ENCODE measurements around the gene PRDM16.

DNA sequence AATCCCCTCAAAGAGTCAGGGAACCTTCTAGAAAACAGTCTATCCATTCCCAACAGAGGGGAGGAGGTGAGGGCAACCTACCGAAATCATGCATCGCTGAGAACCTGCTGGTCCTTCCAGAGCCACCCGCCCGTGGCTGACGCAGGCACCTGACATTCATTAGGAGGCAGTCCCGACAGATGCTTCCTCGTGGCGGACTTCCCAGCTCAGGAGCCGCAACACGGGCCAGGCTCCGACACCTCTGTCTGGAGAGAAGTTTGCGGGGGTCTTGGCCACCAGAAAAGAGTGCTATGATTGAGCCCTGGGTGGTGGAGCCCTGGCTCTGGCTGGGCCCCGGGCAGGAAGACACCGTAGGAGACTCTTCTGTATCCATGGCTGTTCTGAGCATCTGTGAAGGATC is 299.1 kb downstream of the PRDM16 start:
- TF ChIP-seq, protein P1, sequence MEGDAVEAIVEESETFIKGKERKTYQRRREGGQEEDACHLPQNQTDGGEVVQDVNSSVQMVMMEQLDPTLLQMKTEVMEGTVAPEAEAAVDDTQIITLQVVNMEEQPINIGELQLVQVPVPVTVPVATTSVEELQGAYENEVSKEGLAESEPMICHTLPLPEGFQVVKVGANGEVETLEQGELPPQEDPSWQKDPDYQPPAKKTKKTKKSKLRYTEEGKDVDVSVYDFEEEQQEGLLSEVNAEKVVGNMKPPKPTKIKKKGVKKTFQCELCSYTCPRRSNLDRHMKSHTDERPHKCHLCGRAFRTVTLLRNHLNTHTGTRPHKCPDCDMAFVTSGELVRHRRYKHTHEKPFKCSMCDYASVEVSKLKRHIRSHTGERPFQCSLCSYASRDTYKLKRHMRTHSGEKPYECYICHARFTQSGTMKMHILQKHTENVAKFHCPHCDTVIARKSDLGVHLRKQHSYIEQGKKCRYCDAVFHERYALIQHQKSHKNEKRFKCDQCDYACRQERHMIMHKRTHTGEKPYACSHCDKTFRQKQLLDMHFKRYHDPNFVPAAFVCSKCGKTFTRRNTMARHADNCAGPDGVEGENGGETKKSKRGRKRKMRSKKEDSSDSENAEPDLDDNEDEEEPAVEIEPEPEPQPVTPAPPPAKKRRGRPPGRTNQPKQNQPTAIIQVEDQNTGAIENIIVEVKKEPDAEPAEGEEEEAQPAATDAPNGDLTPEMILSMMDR (IDR thresholded peaks at IDR 0.05 in 2 of 3, conservative IDR thresholded peaks at IDR 0.05 in 1 of 3; ENCODE audit: borderline replicate concordance in 1 of 3, insufficient read depth in 1 of 3, low read depth in 2 of 3, low read length in 2 of 3) = no peak
- TF ChIP-seq SP1 (IDR thresholded peaks at IDR 0.05; ENCODE audit: low read depth) (no peak), FOSL1 (IDR thresholded peaks at IDR 0.05; ENCODE audit: low read depth) (no peak), ZNF274 (IDR thresholded peaks at IDR 0.05; ENCODE audit: low read depth, low read length) (no peak), CEBPB (IDR thresholded peaks at IDR 0.05; ENCODE audit: low read depth) (no peak), EZH2 (IDR thresholded peaks at IDR 0.05) (no peak), POLR2AphosphoS5 (IDR thresholded peaks at IDR 0.05; ENCODE audit: low read depth, low read length) (no peak), POLR2A (IDR thresholded peaks at IDR 0.05; ENCODE audit: borderline replicate concordance, extremely low read depth, insufficient read depth, insufficient read length) (no peak), EZH2phosphoT487 (IDR thresholded peaks at IDR 0.05; ENCODE audit: borderline replicate concordance) (no peak), EGR1 (IDR thresholded peaks at IDR 0.05; ENCODE audit: low read depth) (no peak), SRF (IDR thresholded peaks at IDR 0.05; ENCODE audit: low read depth) (no peak)
- TF ChIP-seq, protein P2, sequence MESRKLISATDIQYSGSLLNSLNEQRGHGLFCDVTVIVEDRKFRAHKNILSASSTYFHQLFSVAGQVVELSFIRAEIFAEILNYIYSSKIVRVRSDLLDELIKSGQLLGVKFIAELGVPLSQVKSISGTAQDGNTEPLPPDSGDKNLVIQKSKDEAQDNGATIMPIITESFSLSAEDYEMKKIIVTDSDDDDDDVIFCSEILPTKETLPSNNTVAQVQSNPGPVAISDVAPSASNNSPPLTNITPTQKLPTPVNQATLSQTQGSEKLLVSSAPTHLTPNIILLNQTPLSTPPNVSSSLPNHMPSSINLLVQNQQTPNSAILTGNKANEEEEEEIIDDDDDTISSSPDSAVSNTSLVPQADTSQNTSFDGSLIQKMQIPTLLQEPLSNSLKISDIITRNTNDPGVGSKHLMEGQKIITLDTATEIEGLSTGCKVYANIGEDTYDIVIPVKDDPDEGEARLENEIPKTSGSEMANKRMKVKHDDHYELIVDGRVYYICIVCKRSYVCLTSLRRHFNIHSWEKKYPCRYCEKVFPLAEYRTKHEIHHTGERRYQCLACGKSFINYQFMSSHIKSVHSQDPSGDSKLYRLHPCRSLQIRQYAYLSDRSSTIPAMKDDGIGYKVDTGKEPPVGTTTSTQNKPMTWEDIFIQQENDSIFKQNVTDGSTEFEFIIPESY (IDR thresholded peaks at IDR 0.05; ENCODE audit: extremely low read depth, insufficient replicate concordance, low read length) = no peak
- TF ChIP-seq, protein P3, sequence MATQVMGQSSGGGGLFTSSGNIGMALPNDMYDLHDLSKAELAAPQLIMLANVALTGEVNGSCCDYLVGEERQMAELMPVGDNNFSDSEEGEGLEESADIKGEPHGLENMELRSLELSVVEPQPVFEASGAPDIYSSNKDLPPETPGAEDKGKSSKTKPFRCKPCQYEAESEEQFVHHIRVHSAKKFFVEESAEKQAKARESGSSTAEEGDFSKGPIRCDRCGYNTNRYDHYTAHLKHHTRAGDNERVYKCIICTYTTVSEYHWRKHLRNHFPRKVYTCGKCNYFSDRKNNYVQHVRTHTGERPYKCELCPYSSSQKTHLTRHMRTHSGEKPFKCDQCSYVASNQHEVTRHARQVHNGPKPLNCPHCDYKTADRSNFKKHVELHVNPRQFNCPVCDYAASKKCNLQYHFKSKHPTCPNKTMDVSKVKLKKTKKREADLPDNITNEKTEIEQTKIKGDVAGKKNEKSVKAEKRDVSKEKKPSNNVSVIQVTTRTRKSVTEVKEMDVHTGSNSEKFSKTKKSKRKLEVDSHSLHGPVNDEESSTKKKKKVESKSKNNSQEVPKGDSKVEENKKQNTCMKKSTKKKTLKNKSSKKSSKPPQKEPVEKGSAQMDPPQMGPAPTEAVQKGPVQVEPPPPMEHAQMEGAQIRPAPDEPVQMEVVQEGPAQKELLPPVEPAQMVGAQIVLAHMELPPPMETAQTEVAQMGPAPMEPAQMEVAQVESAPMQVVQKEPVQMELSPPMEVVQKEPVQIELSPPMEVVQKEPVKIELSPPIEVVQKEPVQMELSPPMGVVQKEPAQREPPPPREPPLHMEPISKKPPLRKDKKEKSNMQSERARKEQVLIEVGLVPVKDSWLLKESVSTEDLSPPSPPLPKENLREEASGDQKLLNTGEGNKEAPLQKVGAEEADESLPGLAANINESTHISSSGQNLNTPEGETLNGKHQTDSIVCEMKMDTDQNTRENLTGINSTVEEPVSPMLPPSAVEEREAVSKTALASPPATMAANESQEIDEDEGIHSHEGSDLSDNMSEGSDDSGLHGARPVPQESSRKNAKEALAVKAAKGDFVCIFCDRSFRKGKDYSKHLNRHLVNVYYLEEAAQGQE (IDR thresholded peaks at IDR 0.05; ENCODE audit: low read depth) = no peak
